ENCODE results near the gene C16orf54. TPM values are rescaled to one million over a fixed set of nuclear protein-coding genes. Genes with fewer than 3 reads are reported as not detected.
"Not testable (repeated sequence)": the region's sequence is repeated elsewhere in the genome, so short reads cannot be mapped to it uniquely, and the experiment has no call there.

Gene C16orf54
- total RNA-seq, 4 donors from 2014 or later = 0.32 to 2.7 (median 1.3) TPM

GRCh38 chr16:29697391-29697790, 48.4 kb downstream of the C16orf54 start:
- H3K27ac ChIP-seq = no peak overlapping the region
- H3K4me3 ChIP-seq = no peak overlapping the region
- H3K4me1 ChIP-seq = peaks cover 0 to 5% (median 0%) of the 10 kb centered on the region in 3 donors
- no peaks in the 10 kb centered on the region for H3K27me3 ChIP-seq
- 100% methylated on average over 1 of the region's 7 CpGs; no CpG with 5 or more reads in 1 of the 2 donors for WGBS, 2 donors (ENCODE audit: low coverage in 1 of 2)
- no peaks in the 10 kb centered on the region for H3K9me3 ChIP-seq
- no peak for ATAC-seq
- H3K36me3 ChIP-seq = no peaks in the 10 kb centered on the region
- TF ChIP-seq, protein P1, sequence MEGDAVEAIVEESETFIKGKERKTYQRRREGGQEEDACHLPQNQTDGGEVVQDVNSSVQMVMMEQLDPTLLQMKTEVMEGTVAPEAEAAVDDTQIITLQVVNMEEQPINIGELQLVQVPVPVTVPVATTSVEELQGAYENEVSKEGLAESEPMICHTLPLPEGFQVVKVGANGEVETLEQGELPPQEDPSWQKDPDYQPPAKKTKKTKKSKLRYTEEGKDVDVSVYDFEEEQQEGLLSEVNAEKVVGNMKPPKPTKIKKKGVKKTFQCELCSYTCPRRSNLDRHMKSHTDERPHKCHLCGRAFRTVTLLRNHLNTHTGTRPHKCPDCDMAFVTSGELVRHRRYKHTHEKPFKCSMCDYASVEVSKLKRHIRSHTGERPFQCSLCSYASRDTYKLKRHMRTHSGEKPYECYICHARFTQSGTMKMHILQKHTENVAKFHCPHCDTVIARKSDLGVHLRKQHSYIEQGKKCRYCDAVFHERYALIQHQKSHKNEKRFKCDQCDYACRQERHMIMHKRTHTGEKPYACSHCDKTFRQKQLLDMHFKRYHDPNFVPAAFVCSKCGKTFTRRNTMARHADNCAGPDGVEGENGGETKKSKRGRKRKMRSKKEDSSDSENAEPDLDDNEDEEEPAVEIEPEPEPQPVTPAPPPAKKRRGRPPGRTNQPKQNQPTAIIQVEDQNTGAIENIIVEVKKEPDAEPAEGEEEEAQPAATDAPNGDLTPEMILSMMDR (IDR thresholded peaks at IDR 0.05) = no peak
- no peak for TF ChIP-seq EP300 (IDR thresholded peaks at IDR 0.05)
- no peak for TF ChIP-seq POLR2A (IDR thresholded peaks at IDR 0.05)
- no peak for TF ChIP-seq POLR2AphosphoS5 (IDR thresholded peaks at IDR 0.05)

GRCh38 chr16:29696881-29697331, 48.9 kb downstream of the C16orf54 start:
- Histone ChIP-seq H3K9me3 (no peaks in the 10 kb centered on the region), H3K27ac (no peak overlapping the region), H3K27me3 (no peaks in the 10 kb centered on the region), H3K36me3 (no peaks in the 10 kb centered on the region), H3K4me1 (peaks cover 0 to 5% (median 0%) of the 10 kb centered on the region in 3 donors), H3K4me3 (no peak overlapping the region)
- TF ChIP-seq EP300 (IDR thresholded peaks at IDR 0.05) (no peak), POLR2A (IDR thresholded peaks at IDR 0.05) (no peak), POLR2AphosphoS5 (IDR thresholded peaks at IDR 0.05) (no peak)
- TF ChIP-seq, protein P1 (IDR thresholded peaks at IDR 0.05) = no peak
- WGBS, 2 donors (ENCODE audit: low coverage in 1 of 2) = no CpG with 5 or more reads among the region's 21 CpGs
- no peak for ATAC-seq

DNA sequence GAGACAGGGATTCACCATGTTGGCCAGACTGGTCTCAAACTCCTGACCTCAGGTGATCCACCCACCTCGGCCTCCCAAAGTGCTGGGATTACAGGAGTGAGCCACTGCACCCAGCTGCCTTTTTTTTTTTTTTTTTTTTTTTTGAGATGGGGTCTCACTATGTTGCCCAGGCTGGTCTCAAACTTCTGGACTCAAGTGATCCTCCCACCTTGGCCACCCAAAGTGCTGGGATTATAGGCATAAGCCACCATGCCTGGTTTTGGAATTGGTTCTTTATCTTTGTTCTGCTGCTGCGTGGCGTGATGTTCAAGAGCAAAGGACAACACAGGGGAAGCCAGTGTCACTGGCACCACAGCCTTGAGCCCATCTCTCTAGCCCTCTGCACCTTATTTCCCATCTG, 50.1 kb downstream of the C16orf54 start:
- not testable (repeated sequence) for H3K36me3 ChIP-seq, ATAC-seq, H3K4me3 ChIP-seq, H3K9me3 ChIP-seq, H3K27ac ChIP-seq, H3K27me3 ChIP-seq, H3K4me1 ChIP-seq
- WGBS, 2 donors (ENCODE audit: low coverage in 1 of 2) = 89 to 100% methylated on average over 1 to 3 of the region's 3 CpGs

DNA sequence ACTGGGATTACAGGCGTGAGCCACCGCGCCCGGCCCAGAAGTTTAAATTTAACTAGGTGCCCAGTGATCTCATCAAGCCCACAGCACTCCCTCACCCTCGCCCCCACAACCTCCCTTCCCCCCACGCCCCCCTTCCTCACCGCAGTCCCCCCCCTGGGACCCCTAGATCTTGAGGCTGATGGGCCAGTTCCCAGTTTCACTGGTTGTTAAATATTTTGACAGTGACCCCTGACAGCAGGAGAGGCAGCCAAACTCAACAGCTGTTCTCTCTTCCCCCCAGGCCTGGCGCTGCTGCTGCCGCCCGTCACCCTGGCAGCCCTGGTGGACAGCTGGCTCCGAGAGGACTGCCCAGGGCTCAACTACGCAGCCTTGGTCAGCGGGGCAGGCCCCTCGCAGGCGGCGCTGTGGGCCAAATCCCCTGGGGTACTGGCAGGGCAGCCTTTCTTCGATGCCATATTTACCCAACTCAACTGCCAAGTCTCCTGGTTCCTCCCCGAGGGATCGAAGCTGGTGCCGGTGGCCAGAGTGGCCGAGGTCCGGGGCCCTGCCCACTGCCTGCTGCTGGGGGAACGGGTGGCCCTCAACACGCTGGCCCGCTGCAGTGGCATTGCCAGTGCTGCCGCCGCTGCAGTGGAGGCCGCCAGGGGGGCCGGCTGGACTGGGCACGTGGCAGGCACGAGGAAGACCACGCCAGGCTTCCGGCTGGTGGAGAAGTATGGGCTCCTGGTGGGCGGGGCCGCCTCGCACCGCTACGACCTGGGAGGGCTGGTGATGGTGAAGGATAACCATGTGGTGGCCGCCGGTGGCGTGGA, 51.2 kb downstream of the C16orf54 start:
- 80 to 92% methylated on average over 4 to 5 of the region's 41 CpGs for WGBS, 2 donors (ENCODE audit: low coverage in 1 of 2)
- no peak overlapping the region for H3K27ac ChIP-seq
- ATAC-seq = no peak
- no peaks in the 10 kb centered on the region for H3K27me3 ChIP-seq
- H3K4me1 ChIP-seq = no peaks in the 10 kb centered on the region
- no peaks in the 10 kb centered on the region for H3K36me3 ChIP-seq
- no peaks in the 10 kb centered on the region for H3K9me3 ChIP-seq
- no peak overlapping the region for H3K4me3 ChIP-seq
- TF ChIP-seq EP300 (IDR thresholded peaks at IDR 0.05) = no peak
- no peak for TF ChIP-seq POLR2A (IDR thresholded peaks at IDR 0.05)
- TF ChIP-seq, protein P1 (IDR thresholded peaks at IDR 0.05) = no peak
- TF ChIP-seq POLR2AphosphoS5 (IDR thresholded peaks at IDR 0.05) = no peak

DNA sequence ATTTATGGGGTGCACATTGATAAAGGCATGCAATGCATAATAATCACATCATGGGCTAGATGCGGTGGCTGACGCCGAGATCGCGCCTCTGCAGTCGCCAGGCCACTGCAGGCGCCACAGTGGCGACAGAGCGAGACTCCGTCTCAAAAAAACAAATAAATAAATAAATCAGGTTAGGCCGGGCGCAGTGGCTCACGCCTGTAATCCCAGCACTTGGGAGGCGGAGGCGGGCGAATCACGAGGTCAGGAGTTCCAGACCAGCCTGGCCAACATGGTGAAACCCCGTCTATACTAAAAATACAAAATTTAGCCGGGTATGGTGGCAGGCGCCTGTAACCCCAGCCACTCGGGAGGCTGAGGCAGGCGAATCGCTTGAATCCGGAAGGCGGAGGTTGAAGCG, 53.2 kb downstream of the C16orf54 start:
- H3K4me3 ChIP-seq, H3K27ac ChIP-seq, H3K36me3 ChIP-seq, ATAC-seq, H3K9me3 ChIP-seq, H3K4me1 ChIP-seq, H3K27me3 ChIP-seq: not testable (repeated sequence)
- WGBS, 2 donors (ENCODE audit: low coverage in 1 of 2) = 98% methylated on average over 21 to 26 of the region's 26 CpGs

Other genes starting within 250 kb of the C16orf54 start
- 100 to 1,000 TPM in 1 of 4 donors, 10 to 100 TPM in 2, 1 to 10 TPM in 1; 8.0 to 139 (median 42.1) TPM for gene NPIPB12, start 239.6 kb downstream of the C16orf54 start, total RNA-seq
- gene SPN, start 82.7 kb downstream of the C16orf54 start, total RNA-seq = 1 to 10 TPM in 3 of 4 donors, not detected in 1; 1.2 to 2.3 (median 2.0) TPM
- gene QPRT, start 66.8 kb downstream of the C16orf54 start, total RNA-seq = 1 to 10 TPM in 3 of 4 donors, under 1 TPM in 1; 0.62 to 6.7 (median 4.3) TPM
- not detected for gene ZG16, start 32.3 kb upstream of the C16orf54 start, total RNA-seq
- 10 to 100 TPM in 3 of 4 donors, 1 to 10 TPM in 1; 9.4 to 17.3 (median 12.8) TPM for gene KIF22, start 44.8 kb upstream of the C16orf54 start, total RNA-seq
- gene MAZ, start 60.5 kb upstream of the C16orf54 start, total RNA-seq = 100 to 1,000 TPM in 3 of 4 donors, 10 to 100 TPM in 1; 86.3 to 212 (median 116) TPM
- gene PRRT2, start 66.2 kb upstream of the C16orf54 start, total RNA-seq = 10 to 100 TPM in 1 of 4 donors, 1 to 10 TPM in 3; 4.2 to 13.5 (median 6.0) TPM
- gene PAGR1, start 70.2 kb upstream of the C16orf54 start, total RNA-seq = 10 to 100 TPM; 19.3 to 29.6 (median 20.2) TPM
- 100 to 1,000 TPM in 3 of 4 donors, 10 to 100 TPM in 1; 82.2 to 162 (median 129) TPM for gene MVP, start 74.5 kb upstream of the C16orf54 start, total RNA-seq
- gene CDIPT, start 117.2 kb upstream of the C16orf54 start, total RNA-seq = 100 to 1,000 TPM; 119 to 167 (median 130) TPM
- gene SEZ6L2, start 153.6 kb upstream of the C16orf54 start, total RNA-seq = 1 to 10 TPM in 3 of 4 donors, not detected in 1; 1.1 to 1.6 (median 1.1) TPM
- gene ASPHD1, start 154.5 kb upstream of the C16orf54 start, total RNA-seq = under 1 TPM in 1 of 4 donors, not detected in 3; 0.42 TPM
- 10 to 100 TPM; 12.0 to 30.7 (median 20.1) TPM for gene KCTD13, start 180.2 kb upstream of the C16orf54 start, total RNA-seq
- gene TMEM219, start 216.1 kb upstream of the C16orf54 start, total RNA-seq = 100 to 1,000 TPM in 2 of 4 donors, 10 to 100 TPM in 2; 89.1 to 131 (median 100) TPM
- gene TAOK2, start 227.9 kb upstream of the C16orf54 start, total RNA-seq = 10 to 100 TPM; 38.4 to 62.1 (median 46.5) TPM
- gene HIRIP3, start 249.6 kb upstream of the C16orf54 start, total RNA-seq = 10 to 100 TPM; 25.6 to 31.4 (median 28.2) TPM